Measurements from ENCODE around the gene BCAR1. TPM values are rescaled to one million over a fixed set of nuclear protein-coding genes. Genes with fewer than 3 reads are reported as not detected.

Gene BCAR1
- total and polyA plus RNA-seq, 2 of the 13 experiments (the other 11 are each of a cell fraction or from before 2014, with no cell fraction given), result 48.1 to 51.7 TPM

GRCh38 chr16:75238853-75239541, 12.4 kb downstream of the BCAR1 start (continued):
- TF ChIP-seq MAFK (conservative IDR thresholded peaks at IDR 0.05 in 1 of 2, IDR thresholded peaks at IDR 0.05 in 1 of 2; ENCODE audit: low read length in 2 of 2) (no peak), HES4 (CRISPR knock-in tag; IDR thresholded peaks at IDR 0.05; ENCODE audit: borderline replicate concordance) (no peak), ZNF891 (CRISPR knock-in tag; IDR thresholded peaks at IDR 0.05) (no peak), ATM (IDR thresholded peaks at IDR 0.05; ENCODE audit: borderline replicate concordance) (no peak), ZBTB38 (CRISPR knock-in tag; IDR thresholded peaks at IDR 0.05) (peak; percentile 85; the same call in 1 of the 2 replicates), ZNF644 (CRISPR knock-in tag; IDR thresholded peaks at IDR 0.05; ENCODE audit: low read depth) (no peak), ZNF790 (CRISPR knock-in tag; IDR thresholded peaks at IDR 0.05; ENCODE audit: borderline replicate concordance) (no peak), FOXK2 (IDR thresholded peaks at IDR 0.05) (no peak), ZFP36 (IDR thresholded peaks at IDR 0.05; ENCODE audit: borderline replicate concordance, low read depth, low read length, partially characterized antibody) (no peak), POLR2A (IDR thresholded peaks at IDR 0.05; ENCODE audit: insufficient read depth in 1 of 2, low read depth in 2 of 2, low read length in 2 of 2) (no peak), RBM39 (IDR thresholded peaks at IDR 0.05; ENCODE audit: low read depth, low read length, poor library complexity, severe bottlenecking) (peak; percentile 51), NFE2L2 (IDR thresholded peaks at IDR 0.05; ENCODE audit: low read length) (no peak), LRRFIP1 (CRISPR knock-in tag; conservative IDR thresholded peaks at IDR 0.05) (no peak)
- TF ChIP-seq, protein P1, sequence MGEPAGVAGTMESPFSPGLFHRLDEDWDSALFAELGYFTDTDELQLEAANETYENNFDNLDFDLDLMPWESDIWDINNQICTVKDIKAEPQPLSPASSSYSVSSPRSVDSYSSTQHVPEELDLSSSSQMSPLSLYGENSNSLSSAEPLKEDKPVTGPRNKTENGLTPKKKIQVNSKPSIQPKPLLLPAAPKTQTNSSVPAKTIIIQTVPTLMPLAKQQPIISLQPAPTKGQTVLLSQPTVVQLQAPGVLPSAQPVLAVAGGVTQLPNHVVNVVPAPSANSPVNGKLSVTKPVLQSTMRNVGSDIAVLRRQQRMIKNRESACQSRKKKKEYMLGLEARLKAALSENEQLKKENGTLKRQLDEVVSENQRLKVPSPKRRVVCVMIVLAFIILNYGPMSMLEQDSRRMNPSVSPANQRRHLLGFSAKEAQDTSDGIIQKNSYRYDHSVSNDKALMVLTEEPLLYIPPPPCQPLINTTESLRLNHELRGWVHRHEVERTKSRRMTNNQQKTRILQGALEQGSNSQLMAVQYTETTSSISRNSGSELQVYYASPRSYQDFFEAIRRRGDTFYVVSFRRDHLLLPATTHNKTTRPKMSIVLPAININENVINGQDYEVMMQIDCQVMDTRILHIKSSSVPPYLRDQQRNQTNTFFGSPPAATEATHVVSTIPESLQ (CRISPR knock-in tag; conservative IDR thresholded peaks at IDR 0.05), result no peak
- TF ChIP-seq, protein P2, sequence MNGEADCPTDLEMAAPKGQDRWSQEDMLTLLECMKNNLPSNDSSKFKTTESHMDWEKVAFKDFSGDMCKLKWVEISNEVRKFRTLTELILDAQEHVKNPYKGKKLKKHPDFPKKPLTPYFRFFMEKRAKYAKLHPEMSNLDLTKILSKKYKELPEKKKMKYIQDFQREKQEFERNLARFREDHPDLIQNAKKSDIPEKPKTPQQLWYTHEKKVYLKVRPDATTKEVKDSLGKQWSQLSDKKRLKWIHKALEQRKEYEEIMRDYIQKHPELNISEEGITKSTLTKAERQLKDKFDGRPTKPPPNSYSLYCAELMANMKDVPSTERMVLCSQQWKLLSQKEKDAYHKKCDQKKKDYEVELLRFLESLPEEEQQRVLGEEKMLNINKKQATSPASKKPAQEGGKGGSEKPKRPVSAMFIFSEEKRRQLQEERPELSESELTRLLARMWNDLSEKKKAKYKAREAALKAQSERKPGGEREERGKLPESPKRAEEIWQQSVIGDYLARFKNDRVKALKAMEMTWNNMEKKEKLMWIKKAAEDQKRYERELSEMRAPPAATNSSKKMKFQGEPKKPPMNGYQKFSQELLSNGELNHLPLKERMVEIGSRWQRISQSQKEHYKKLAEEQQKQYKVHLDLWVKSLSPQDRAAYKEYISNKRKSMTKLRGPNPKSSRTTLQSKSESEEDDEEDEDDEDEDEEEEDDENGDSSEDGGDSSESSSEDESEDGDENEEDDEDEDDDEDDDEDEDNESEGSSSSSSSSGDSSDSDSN (CRISPR knock-in tag; IDR thresholded peaks at IDR 0.05), result no peak; the same call in 1 of the 2 replicates
- TF ChIP-seq, protein P3, sequence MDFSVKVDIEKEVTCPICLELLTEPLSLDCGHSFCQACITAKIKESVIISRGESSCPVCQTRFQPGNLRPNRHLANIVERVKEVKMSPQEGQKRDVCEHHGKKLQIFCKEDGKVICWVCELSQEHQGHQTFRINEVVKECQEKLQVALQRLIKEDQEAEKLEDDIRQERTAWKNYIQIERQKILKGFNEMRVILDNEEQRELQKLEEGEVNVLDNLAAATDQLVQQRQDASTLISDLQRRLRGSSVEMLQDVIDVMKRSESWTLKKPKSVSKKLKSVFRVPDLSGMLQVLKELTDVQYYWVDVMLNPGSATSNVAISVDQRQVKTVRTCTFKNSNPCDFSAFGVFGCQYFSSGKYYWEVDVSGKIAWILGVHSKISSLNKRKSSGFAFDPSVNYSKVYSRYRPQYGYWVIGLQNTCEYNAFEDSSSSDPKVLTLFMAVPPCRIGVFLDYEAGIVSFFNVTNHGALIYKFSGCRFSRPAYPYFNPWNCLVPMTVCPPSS (IDR thresholded peaks at IDR 0.05), result no peak

Measured in HepG2 (cell line).